Germinal center (tissue), 1 donor: ENCODE data around the gene PSME2.

ENCODE experiments used
- DNase-seq: peaks from one replicate; pipeline ENCODE4 v3.0.0; 2012; ENCODE audit warnings: mixed read lengths, low spot score

The PSME2 gene

DNA sequence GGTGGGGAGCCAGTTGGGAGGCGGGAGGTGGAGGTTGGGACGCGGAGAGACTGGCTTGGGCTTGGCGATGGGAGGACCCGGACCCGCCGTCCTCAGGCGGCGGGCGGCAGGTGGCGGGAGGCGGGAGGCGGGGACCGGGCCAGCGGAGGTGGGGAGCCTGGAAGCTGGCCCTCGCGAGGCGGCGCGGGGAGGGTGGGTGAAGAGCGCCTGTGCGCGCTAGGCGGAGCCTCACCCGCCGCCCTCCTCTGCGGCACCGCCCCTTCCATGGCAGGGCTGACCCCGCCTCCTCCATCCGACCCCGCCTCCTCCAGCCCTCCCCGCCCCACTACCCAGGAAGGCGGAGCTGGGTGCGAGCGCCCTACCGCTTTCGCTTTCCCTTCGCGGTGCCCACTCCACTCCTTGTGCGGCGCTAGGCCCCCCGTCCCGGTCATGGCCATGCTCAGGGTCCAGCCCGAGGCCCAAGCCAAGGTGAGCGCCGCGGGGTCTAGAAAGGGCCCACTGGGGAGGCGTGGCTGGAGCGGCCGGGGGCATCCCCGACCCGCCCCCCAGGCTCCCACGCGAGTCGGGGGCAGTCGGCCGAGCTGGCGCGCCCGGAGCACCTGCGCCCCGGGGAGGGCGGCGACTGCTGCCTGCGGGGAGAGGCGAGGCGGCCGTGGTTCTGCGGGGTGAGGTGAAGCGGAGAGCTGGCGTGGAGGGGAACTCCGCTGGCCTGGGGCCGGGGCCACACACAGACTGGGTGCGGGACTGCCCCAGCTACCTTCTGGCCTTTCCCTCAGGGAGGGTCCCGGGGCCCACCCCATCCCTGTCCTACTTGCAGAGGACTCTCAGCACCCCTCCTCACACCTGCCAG lies 10.4 kb downstream of the PSME2 start, which contains the start of gene PSME1:
Gene PSME1, plus strand, starts transcription at position 361 of the 850 bp plus-strand sequence. Its CDS starts 69 bp downstream, at position 430.
- DNase-seq, result peak; percentile 95

- no peak for DNase-seq
Observed at GRCh38 chr14:24135584-24135833, 10.9 kb downstream of the PSME2 start.

- no peak for DNase-seq
Observed at GRCh38 chr14:24133735-24134134, 12.7 kb downstream of the PSME2 start.

- DNase-seq, result no peak
Observed at GRCh38 chr14:24132976-24133375, 13.4 kb downstream of the PSME2 start.

DNA sequence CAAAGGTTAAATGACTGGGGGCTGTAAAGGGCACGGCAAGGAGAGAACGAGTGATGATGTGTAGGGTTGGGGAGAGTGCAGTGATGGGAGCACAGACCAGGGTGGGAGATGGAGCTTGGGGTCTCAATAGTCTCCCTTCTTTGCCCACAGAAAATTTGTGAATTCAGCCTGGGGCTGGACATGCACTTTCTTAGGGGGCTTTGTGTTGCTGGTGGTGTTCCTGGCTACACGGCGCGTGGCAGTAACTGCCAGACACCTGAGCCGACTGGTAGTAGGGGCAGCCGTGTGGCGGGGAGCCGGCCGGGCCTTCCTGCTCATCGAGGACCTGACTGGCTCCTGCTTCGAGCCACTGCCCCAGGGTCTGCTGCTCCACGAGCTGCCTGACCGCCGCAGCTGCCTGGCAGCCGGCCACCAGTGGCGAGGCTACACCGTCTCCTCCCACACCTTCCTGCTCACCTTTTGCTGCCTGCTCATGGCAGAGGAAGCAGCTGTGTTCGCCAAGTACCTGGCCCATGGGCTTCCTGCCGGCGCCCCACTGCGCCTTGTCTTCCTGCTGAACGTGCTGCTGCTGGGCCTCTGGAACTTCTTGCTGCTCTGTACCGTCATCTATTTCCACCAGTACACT lies 14.2 kb downstream of the PSME2 start:
- no peak for DNase-seq

- DNase-seq, result no peak
Observed at GRCh38 chr14:24131549-24131966, 14.9 kb downstream of the PSME2 start.

DNA sequence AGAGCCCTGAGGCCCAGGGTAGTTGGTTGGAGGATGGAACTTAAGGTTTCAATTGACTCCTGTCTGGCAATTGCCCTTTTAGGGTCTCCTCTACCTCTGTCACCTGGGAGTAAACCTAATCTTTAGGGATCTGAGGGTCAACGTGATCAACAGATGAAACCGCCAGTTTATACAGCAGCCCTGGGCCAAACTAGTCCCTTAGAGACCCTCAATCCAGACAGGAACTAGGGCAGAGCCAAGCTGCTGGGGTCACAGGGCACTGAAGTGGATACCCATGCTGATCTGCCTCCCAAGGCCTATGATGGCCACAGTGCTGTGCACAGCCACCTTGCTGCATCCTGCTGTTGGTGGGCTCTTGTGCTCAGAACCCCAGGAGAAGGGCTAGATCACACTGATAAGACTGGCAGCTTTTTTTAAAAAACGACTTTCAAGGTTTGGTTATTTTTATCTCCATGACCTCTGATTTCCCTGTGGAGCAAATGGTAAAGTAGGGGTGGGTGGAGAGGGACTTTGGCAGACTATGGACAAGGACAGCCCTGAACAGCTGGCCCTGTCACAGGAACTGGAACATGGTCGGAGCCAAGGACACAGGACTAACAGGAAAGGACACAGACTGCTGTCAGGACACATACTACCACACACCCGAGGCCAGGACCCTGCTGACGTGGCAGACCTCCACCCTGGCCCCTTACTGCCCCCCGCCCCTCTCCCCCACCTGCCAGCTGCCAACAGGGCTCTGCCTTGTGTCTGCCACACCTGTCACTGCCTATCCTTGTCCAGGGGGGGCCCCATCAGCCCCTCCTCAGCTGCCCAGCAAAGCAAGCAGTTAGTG lies 15.5 kb downstream of the PSME2 start:
- DNase-seq, result no peak

GRCh38 chr14:24130380-24130716 lies 16.1 kb downstream of the PSME2 start, which contains the start of gene FITM1:
Gene FITM1, plus strand, starts transcription at chr14:24130659. Its CDS starts 905 bp downstream, at chr14:24131564.
- DNase-seq, result no peak

DNA sequence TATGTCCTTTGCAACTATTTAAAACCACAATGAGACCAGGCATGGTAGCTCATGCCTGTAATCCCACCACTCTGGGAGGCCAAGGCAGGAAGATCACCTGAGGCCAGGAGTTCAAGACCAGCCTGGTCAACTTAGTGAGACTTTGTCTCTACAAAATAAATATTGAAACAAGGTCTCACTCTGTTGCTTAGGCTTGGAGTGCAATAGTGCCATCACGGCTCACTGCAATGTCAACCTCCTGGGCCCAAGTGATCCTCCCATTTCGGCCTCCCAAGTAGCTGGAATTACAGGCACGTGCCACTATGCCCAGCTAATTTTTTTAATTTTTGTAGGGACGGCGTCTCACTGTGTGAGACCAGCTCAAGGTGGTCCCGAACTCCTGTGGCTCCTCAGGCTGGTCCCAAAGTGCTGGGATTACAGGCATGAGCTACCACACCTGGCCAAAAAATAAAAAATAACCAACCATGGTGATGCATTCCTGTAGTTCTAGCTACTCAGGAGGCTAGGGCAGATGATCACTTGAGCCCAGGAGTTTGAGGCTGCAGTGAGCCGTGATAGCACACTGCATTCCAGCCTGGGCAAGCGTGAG lies 16.9 kb downstream of the PSME2 start:
- DNase-seq, result no peak

GRCh38 chr14:24127673-24128072 lies 18.7 kb downstream of the PSME2 start:
- DNase-seq, result no peak

GRCh38 chr14:24126939-24127338 lies 19.5 kb downstream of the PSME2 start:
- no peak for DNase-seq

DNA sequence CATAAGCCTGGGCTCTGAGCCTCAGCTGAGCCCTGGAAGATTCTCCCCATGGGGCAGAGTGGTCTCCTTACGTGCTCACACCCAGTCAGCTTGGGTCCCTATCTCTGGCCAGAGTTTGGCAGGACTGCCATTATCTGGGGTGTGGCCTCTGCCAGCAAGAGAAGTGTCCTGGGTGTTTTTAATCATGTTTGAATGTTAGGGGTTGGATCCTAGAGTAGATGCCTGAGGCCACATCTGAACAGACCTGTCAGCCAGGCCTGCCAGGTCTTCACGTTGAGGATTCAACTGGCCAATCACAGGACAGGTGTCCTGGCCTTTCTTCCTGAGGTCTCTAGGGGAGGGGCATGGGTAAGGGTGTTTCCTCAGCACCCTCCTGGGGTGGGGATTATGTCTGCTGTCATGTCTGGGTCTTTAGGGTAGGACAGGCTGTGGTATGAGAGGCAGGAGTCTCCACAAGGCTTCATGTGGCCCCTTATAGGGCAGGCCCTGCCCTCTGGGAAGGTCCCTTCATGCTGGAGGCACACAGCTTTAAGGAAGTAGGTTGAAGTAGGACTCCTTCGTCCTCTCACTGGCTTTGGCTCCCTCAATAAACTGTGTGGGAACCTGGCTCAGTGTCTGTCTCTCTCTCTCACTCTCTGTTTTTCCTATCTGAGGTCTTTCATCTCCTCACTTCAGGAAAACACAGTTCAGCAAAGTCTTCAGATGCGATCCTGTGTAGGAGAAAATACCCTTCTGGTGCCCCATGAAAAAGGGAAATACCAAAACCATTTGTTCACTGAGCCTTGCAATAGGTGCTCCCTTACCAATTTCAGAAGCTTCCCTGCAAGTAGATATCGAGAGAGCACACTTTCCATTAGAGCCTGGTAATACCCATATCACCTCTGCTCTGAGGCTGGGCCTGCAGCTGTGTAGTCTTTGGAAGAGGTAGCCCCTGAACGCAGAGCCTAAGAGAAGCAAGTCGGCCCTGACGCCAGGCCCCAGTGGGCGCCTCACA lies 22.7 kb downstream of the PSME2 start:
- DNase-seq, result no peak

GRCh38 chr14:24122898-24123297 lies 23.5 kb downstream of the PSME2 start:
- DNase-seq, result no peak

DNA sequence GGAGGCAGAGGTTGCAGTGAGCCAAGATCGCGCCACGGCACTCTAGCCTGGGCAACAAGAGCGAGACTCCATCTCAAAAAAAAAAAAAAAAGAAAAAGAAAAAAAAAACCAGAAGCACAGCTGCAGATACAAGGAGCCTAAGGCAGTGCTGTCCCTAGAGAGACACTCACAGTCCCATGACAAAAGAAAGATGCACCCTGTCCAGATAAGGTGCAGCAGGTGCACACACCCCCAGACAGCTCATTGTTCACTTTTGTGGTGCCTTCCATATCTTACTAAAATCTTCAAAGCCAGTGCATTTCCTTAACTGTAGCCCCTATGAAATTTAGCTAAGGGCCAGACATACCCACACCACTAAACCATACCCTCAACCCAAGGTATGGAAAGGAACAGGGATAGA lies 24.0 kb downstream of the PSME2 start:
- no peak for DNase-seq

DNA sequence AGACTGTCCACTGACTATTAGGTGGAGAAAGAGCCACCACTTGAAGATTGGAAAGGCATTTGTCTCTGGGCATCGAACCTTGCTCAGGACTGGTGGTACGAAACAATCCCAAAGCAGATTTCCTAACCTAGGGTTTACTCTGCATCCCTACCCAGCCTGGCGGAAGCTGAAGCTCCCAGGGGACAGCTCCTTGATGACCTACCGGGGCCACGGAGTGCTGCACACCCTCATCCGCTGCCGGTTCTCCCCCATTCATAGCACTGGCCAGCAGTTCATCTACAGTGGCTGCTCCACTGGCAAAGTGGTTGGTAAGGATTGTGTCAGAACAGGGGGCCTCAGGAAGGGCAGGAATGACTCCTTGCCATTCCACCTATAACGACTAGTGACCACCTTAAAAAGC lies 25.2 kb downstream of the PSME2 start:
- no peak for DNase-seq

- no peak for DNase-seq
Observed at GRCh38 chr14:24119691-24120090, 26.7 kb downstream of the PSME2 start.

- no peak for DNase-seq
Observed at GRCh38 chr14:24117179-24117578, 29.2 kb downstream of the PSME2 start.

- no peak for DNase-seq
Observed at GRCh38 chr14:24116128-24116814, 30.1 kb downstream of the PSME2 start.

GRCh38 chr14:24115422-24116127 lies 30.8 kb downstream of the PSME2 start:
- no peak for DNase-seq
